ENCODE measurements around the gene KCNQ1.

DNA sequence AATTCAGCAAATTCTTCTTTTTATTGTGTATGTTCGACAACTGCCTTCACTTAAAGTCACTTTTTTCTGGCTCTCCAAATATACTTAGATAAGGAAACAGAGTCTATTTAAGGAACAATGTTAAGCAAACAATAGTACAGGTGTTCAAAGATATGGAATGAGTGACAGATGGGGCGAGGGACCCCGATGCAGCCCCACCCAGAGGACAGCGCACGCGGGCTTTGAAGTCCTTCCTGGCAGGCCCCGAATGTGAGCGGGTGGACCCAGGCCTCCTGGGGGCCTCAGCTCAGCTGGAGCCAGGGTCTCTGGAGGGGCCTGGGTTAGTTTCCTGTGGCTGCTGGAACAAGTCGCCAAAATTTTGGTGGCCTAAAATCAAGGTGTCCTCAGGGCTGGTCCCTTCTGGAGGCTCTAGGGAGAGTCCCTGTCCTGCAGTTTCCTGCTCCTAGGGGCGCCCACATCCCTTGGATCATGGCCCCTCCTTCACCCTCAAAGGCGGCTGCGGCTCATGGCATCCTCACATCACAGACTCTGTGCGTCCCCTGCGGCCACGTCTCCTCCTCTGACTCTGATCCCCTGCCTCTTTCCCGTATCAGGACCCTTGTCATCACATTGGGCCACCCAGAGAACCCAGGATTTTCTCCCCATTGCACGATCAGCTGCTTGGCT lies 295.6 kb downstream of the KCNQ1 start:
- TF ChIP-seq POLR2A (IDR thresholded peaks at IDR 0.05; ENCODE audit: low read depth, low read length), result no peak
- no peak for TF ChIP-seq TAF1 (IDR thresholded peaks at IDR 0.05; ENCODE audit: borderline replicate concordance, low read depth, low read length)
- TF ChIP-seq POLR2AphosphoS5 (IDR thresholded peaks at IDR 0.05; ENCODE audit: low read depth, low read length), result no peak

Measured in GM12892 (cell line).